ENCODE data around the gene ILDR2. TPM values are rescaled to one million over a fixed set of nuclear protein-coding genes. Genes with fewer than 3 reads are reported as not detected.
"Not testable (repeated sequence)": the region's sequence is repeated elsewhere in the genome, so short reads cannot be mapped to it uniquely, and the experiment has no call there.

Gene ILDR2
- total and polyA plus RNA-seq, 3 donors from 2014 or later: 36.8 to 217 (median 172) TPM

DNA sequence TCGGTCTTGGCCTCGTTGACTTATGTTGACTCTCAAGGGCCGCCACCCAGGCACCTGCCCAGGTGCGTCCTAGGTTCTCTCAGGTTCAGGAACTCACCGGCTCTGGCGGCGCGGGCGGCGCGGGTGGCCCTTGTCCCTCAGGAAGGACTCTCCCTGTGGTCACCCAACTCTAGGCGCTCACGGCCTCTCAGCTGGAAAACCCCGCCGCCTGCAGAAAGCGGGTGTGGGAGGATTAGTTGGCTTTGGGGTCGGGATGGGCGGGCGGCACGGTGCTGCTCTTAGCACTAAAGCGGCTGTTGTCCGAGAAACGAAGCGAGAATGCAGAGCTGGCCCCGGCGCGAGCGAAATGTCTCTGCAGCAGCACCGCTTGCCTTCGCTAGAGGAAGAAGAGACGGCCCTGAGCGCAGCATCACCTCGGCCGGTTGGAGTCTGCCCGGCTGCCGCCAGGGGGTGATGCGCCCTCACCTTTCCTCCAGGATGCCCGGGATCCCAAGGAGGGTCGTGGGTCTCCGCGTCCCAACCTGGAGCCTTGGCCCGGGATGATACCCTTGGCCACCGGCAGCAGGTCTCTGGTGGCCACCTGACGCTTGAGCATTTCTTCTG, 91.2 kb downstream of the ILDR2 start:
- TF ChIP-seq POLR2A (IDR thresholded peaks at IDR 0.05): no peak
- TF ChIP-seq, protein P1, sequence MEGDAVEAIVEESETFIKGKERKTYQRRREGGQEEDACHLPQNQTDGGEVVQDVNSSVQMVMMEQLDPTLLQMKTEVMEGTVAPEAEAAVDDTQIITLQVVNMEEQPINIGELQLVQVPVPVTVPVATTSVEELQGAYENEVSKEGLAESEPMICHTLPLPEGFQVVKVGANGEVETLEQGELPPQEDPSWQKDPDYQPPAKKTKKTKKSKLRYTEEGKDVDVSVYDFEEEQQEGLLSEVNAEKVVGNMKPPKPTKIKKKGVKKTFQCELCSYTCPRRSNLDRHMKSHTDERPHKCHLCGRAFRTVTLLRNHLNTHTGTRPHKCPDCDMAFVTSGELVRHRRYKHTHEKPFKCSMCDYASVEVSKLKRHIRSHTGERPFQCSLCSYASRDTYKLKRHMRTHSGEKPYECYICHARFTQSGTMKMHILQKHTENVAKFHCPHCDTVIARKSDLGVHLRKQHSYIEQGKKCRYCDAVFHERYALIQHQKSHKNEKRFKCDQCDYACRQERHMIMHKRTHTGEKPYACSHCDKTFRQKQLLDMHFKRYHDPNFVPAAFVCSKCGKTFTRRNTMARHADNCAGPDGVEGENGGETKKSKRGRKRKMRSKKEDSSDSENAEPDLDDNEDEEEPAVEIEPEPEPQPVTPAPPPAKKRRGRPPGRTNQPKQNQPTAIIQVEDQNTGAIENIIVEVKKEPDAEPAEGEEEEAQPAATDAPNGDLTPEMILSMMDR (IDR thresholded peaks at IDR 0.05): peak; percentile 64 to 70 (median 65)
- DNase-seq: peak; percentile 76
- 3 to 6% methylated on average over 18 to 44 of the region's 44 CpGs for WGBS, 2 donors
- H3K36me3 ChIP-seq (ENCODE audit: low read depth, missing control alignments): no peaks in the 10 kb centered on the region
- intact Hi-C loops (cut with DNase I; ENCODE audit: low total_unique reads): no loop called here
- no peaks in the 10 kb centered on the region for H3K27me3 ChIP-seq
- peaks cover 8% of the 10 kb centered on the region for H3K4me1 ChIP-seq
- no peak overlapping the region for H3K27ac ChIP-seq
- H3K9me3 ChIP-seq: no peaks in the 10 kb centered on the region
- peak overlapping the region in 1 of 2 donors; percentile 34 for H3K4me3 ChIP-seq

DNA sequence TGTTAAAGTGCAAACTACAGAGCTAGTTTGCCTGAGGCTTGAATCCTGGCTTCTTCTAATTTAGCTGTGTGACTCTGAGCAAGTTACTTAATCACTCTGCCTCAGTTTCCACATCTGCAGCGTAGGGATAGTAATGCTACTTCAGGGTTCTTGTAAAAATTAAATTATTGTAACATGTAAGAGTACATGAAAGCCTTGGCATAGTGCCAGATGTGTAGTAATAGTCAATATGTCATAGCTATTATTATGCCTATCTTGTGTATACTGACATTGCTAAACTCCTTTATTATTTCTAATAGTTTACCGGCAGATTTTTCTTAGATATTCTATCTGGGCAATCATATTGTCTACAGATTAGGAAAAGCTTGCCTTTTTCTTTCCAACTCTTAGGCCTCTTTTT, 92.4 kb downstream of the ILDR2 start:
- Histone ChIP-seq H3K4me3 (no peak overlapping the region), H3K9me3 (no peaks in the 10 kb centered on the region), H3K27me3 (no peaks in the 10 kb centered on the region), H3K36me3 (ENCODE audit: low read depth, missing control alignments) (no peaks in the 10 kb centered on the region), H3K4me1 (peaks cover 8% of the 10 kb centered on the region), H3K27ac (no peak overlapping the region)
- WGBS, 2 donors: 44 to 60% methylated on average over 2 of the region's 2 CpGs
- DNase-seq: no peak
- intact Hi-C loops (cut with DNase I; ENCODE audit: low total_unique reads): no loop called here
- TF ChIP-seq, protein P1 (IDR thresholded peaks at IDR 0.05): no peak
- TF ChIP-seq POLR2A (IDR thresholded peaks at IDR 0.05): no peak

DNA sequence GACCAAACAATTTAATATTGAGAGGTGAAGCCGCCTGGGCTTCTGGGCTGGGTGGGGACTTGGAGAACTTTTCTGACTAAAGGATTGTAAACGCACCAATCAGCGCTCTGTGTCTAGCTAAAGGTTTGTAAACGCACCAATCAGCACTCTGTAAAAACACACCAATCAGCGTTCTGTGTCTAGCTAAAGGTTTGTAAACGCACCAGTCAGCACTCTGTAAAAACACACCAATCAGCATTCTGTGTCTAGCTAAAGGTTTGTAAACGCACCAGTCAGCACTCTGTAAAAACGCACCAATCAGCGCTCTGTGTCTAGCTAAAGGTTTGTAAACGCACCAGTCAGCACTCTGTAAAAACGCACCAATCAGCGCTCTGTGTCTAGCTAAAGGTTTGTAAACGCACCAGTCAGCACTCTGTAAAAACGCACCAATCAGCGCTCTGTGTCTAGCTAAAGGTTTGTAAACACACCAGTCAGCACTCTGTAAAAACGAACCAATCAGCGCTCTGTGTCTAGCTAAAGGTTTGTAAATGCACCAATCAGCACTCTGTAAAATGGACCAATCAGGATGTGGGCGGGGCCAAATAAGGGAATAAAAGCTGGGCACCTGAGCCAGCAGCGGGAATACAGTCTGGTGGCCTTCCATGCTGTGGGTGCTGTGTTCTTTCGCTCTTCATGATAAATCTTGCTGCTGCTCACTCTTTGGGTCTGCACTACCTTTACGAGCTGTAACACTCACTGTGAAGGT, 97.0 kb downstream of the ILDR2 start:
- H3K4me1 ChIP-seq; H3K9me3 ChIP-seq; intact Hi-C loops (cut with DNase I; ENCODE audit: low total_unique reads); H3K4me3 ChIP-seq; H3K27ac ChIP-seq; H3K27me3 ChIP-seq; H3K36me3 ChIP-seq (ENCODE audit: low read depth, missing control alignments): not testable (repeated sequence)
- peak; percentile 52 for DNase-seq
- 93 to 95% methylated on average over 21 of the region's 21 CpGs for WGBS, 2 donors

DNA sequence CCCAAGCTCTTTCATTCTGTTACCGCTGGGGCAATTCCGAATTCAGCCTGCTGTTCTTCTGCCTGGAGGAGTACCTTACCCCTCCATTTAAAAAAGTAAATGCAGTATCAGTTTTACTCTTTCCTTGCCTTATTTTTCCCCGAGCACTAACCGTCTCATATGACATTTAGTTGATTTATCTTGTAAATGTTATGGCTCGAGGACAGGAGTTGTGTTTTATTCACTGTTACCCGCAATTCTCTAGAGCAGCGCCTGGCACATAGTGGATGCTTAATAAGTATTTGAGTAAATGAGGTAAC, 98.9 kb downstream of the ILDR2 start:
- intact Hi-C loops (cut with DNase I; ENCODE audit: low total_unique reads): no loop called here
- Histone ChIP-seq H3K36me3 (ENCODE audit: low read depth, missing control alignments) (no peaks in the 10 kb centered on the region), H3K27me3 (no peaks in the 10 kb centered on the region), H3K4me3 (peak overlapping the region; percentile 85 to 92), H3K4me1 (peaks cover 8% of the 10 kb centered on the region), H3K27ac (peak overlapping the region in 1 of 2 donors; percentile 34), H3K9me3 (no peaks in the 10 kb centered on the region)
- 0 to 1% methylated on average over 7 of the region's 7 CpGs for WGBS, 2 donors
- DNase-seq: no peak
- TF ChIP-seq, protein P1 (IDR thresholded peaks at IDR 0.05): peak; percentile 10 to 54 (median 13)
- TF ChIP-seq POLR2A (IDR thresholded peaks at IDR 0.05): no peak

DNA sequence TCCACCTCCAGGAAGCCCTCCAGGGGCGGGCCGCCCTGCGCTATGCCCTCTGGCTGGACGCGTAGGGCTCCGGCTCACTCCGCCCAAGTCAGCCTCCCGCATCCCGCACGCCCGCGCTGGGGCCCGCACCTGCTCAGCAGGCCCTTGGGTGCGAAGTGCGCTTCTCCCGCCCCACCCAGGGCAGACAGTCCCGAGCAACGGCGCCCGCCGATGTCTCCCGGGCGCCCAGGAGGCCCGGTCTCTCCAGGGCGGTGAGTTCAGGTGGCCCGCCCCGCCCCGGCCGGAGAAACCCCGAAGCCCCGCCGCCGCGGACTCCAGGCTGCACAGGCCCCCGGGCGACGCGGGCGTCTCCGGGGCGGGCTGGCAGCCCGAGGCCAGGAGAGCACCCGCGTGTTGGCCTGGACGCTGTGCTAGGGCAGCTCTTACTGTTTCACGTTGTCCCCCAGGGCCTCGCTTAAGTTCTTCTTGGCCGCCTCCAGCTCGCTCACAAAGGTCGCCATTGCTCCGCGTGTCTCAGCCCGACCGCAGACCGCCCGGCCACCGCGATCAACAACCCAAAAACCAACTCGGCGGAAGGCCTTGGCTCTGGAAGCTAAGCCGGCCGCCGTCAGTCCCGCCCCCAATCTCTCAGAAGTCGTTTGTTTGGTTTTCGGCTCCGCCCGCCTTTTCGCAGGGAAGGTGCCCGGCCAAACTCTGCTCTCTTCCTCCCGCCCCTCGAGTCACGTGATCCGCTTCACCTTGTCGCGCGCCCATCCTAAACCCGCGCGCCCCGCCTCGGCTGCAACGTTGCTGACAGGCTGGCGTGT, 99.4 kb downstream of the ILDR2 start, which contains the start of gene TADA1:
Gene TADA1 (minus strand): TSS at position 531 of the 806 bp plus-strand sequence. CDS start 31 bp downstream, at position 500.
- Histone ChIP-seq H3K4me3 (peak within 1 kb of the TSS; percentile 85 to 92), H3K36me3 (ENCODE audit: low read depth, missing control alignments) (no peaks in the 10 kb centered on the region), H3K27ac (peak within 1 kb of the TSS; percentile 80 to 94), H3K4me1 (peaks cover 8% of the 10 kb centered on the region), H3K27me3 (no peaks in the 10 kb centered on the region), H3K9me3 (no peaks in the 10 kb centered on the region)
- intact Hi-C loops (cut with DNase I; ENCODE audit: low total_unique reads): no loop called here
- peak; percentile 100 for DNase-seq
- WGBS, 2 donors: 0% methylated on average over 68 to 73 of the region's 84 CpGs
- no peak for TF ChIP-seq POLR2A (IDR thresholded peaks at IDR 0.05)
- TF ChIP-seq, protein P1 (IDR thresholded peaks at IDR 0.05): peak in 1 of 3 experiments; percentile 12
